HG02642 (cell line): ENCODE results near the gene HOMER3.
"Not testable (repeated sequence)": the region's sequence is repeated elsewhere in the genome, so short reads cannot be mapped to it uniquely, and the experiment has no call there.

Experiments
- ATAC-seq: cut with Tn5 transposase; IDR thresholded peaks from one replicate; pipeline ENCODE4 v1.9.1; 2021; ENCODE audit warnings: mild to moderate bottlenecking; ENCODE audit not compliant: unreplicated experiment, poor library complexity

Gene HOMER3

DNA sequence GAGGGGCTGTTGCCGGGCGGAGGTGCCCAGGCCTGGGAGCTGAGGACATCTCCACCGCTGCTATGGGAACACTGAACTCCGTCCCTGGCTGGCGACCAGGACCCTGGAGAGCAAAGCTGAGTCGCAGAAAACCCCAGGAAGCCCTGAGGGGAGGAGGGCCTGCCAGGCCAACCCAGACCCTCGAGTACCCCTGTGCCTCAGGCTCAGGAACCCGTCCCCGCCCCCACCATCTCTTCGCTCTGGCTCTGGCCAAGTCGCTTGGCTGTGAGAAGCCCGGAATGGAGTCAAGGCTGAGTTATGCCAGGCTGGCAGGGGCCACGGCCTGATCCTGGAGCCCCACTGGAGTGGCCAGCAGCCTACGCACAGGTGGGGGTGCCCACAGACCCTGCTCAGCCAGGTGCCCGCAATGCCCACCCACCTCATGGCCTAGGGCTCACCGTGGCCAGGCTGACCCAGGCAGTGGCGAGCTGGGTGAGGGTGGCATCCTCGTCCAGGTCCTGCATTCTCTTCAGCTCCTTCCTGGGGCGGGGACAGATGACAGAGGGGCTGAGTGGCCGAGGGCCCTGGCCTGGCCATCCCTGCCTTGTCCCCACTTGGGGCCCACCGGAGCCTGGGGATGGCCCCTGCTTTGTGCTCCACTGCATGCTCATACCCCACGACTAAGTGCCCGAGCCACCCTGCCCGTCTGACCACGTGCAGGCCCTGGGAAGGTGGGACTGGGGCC lies 36.5 kb downstream of the HOMER3 start:
- ATAC-seq, result no peak

DNA sequence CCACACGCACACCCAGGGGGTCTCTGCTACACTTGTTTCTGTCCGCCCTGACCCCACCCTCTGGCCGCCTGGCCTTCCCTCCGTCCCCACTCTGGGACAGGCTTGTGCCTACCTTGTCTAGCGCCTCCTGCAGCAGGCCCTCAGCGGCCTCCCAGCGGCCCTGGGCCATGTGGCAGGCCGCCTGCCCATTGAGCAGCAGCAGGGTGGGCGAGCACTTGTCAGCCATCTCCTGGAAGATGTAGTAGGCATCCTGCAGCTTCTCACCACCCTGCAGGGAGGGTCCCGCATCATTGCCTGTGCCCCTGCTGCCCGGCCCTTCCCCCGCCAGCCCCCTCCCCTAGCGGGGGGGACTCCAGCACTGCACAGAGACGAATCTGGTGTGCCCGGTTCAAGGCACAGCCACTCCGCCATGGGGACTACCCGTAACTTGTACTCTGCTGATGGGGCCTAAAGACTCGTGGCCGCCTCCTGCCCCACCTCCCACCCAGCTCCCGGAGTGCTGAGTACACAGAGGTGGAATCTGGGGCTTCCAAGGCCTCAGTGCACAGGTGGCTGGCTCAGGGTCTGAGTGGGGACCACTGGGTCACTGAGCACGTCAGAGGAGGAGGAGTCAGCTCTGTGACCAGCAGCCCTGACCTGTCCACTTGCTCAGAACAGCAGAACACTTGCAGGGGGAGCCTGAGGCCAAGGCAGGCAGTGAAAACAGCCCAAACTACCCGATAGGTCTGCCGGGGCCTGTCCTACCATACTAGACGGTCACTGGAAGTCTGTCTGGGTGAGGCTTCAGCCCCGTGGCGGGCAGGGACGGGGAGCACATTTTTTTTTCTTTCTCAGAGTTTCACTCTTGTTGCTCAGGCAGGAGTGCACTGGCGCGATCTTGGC lies 37.6 kb downstream of the HOMER3 start:
- ATAC-seq, result no peak

DNA sequence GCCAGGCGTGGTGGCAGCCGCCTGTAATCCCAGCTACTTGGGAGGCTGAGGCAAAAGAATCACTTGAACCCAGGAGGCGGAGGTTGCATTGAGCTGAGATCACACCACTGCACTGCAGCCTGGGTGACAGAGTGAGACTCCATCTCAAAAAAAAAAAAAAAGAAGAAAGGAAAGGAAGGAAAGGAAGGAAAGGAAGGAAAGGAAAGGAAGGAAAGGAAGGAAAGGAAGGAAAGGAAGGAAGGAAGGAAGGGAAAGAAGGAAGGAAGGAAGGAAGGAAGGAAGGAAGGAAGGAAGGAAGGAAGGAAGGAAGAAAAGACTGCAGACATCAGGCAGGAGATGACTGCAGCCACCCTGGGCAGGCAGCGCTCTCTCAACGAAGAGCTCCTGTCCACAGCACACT lies 38.5 kb downstream of the HOMER3 start:
- ATAC-seq, result not testable (repeated sequence)

DNA sequence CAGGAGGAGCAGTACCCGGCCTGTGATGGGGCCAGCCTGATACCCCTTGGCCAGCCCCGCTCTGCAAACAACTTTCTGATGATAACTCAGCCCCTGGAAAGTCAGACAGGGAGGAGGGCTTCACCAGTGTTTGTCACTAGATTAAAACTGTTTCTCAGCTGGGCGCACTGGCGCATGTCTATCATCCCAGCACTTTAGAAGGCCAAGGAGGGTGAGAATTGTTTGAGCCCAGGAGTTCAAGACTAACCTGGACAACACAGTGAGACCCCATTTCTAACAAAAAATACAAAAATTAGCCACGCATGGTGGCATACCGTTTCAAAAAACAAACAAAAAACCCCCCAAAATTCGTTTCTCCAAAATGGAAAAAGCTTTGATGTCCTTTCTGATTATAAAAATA lies 39.5 kb downstream of the HOMER3 start:
- ATAC-seq, result no peak

DNA sequence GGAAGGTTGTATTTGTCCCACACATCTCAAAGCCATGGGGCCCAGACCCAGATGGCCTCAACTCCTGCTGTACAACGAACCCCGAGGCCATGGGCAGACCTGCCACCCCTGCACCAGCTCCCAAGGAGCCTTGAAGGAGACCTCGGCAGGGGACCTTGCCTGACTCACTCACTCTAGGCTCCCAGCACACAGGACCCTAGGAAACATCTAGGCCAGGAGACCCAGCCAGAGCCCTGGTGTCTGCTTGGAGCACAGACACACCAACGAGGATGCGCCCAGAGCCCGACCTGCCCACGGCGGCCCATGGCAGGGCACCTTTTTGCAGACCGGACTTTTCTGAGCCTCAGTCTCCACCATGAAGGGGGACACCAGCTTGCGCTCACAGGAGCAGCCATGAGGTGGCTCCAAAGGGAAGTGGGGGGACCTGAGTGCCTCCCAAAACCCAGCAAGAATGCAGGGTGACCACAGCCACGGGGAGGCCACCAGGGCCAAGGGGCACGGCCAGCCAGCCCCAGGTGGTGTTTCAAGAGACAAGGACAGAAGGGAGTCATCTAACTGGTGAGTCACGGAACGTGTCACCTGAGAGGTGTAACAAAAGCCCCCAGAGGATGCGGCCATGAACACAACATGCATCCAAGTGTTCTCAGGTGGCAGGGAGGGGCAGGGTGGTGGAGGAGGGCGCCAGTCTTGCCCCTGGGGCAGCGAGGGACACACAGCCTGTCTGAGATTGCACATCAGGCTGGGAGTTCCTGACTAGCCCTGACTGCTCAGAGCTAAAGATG lies 40.1 kb downstream of the HOMER3 start:
- no peak for ATAC-seq

DNA sequence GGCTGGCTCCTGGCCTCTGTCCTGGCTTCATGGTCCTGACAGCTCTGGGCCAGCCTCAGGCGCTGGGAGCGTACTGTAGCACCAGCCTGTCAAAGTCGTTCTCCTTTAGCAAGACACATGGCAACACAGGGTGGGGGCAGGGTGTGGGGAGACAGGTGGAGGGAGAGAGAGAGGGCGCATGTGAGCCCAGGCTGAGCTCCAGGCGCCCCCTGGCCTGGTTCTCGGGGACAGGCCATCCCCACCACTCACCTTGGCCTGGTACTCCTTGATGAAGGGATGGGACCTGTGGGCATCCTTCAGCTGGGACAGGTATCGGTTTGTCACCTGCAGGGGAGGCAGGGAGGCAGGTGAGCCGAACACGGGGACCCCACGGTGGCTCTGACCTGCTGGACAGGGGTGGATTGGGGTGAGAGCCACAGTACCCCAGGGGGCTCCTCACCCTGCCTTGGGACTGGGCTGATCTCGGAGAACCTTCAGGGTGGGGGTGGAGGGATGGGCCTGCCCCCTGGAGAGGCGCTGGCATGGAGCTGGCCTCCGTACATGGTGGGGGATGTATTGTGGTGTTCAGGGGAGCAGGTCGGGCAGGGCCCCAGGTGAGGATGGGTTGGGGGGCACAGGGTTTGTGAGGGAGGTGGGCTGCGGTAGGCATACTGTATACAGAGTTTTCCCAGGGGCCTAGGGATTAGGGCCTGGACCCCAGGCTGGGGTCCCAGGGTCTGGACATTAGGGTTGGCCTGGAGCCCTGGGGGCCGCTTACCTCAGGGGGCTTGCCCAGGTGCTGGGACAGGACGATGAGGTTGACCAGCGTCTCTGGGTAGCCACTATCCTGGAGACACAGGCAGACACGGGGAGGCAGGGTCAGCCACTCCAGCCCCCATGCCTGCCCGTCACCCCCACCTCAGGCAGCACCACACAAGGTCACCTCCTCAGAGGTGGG lies 41.1 kb downstream of the HOMER3 start:
- ATAC-seq, result no peak

DNA sequence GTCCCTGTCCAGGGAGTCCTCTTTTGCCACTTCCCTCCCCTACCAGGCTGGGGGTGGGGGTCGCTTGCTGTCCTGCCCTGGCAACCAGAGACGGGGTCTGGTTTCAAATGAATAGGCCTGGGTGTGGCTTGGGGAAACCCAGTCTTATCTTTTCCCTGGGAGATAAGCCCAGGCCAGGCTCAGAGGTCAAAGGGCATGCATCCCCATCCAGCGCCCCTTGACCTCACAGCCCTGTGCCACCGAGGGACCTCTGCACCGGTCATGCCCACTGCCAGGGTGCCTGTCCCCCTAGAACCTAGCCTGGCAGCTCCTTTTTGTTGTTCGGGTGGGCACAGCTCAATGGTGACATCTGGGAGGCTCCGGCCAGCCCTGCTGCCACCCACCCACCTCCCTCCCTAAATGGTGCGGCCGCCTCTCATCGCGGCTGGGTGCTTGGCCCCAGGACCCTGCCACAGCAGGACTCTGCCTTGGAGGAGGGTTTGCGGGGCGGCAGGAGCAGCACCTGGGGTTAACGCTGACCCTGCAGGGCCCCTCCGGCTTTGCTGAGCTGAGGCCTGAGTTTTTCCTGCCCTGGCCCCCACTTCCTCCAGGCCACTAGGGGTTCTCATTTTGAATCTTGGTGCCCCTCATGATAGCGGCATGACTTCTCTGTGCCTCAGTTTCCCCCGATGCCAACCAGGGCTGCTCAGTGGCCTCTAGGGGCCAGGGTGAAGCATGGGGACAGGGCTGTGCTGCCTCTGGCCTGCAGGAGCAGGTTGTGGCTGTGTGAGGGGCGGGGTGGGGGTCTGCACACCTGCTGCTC lies 42.2 kb downstream of the HOMER3 start:
- no peak for ATAC-seq

DNA sequence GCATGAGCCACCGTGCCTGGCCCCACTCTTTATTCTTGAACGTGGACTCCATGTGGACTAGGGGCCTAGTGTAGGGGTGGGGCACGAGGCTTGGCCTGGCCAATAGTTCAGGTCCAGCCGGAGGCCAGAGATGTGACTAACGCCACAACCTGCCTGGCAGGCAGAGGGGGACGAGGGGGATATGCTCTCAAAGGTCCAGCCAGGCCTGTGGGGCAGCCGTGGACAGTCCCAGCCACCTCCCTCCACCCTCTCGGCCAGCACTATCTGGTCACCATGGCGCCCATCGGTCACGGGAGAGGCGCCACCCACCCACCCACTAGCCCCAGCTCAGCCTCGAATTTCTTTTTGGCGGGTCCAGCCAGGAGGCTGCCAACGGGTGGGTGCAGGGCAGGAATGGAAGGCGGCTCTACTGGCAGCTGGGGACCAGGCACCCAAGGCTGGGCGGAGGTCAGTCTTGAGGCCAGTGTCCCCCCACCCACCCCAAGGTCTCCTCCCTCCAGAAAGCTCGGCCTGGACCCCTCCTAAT lies 42.9 kb downstream of the HOMER3 start:
- no peak for ATAC-seq

DNA sequence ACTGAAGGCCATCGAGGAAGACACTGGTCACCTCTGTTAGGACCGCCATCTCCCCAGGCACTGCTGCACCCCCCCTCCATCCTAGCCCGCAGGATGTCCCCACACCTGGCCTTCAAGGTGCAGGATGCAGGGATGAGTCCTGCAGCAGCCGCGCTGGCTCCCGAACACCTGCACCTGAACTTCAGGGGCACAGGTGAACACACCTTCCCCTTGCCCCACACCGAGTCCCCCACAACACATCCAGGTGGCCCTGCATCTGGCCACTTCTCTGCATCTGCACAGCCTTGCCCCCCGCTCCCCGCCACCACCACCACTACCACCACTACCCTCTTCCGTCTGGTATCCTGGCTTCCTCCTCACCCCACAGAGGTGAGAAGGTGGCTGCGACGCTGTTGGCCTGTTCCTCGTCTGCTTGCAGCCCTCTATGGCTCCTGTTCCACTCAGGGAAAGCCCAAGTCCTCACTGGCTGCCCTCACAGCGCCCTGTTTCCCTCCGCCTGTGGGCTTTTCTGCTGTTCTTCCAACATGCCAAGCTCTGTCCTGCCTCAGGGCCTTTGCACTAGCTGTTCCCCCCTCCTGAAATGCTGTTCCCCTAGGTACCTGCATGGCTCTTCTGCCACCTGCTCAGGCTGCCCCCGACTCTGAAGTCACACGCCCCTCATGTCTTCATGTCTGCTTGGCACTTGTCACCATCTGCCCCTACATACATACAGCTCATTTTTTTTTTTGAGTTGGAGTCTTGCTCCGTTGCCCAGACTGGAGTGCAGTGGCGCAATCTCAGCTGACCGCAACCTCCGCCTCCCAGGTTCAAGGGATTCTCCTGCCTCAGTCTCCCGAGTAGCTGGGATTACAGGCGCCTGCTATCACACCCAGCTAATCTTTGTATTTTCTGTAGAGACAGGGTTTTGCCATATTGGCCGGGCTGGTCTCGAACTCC lies 43.7 kb downstream of the HOMER3 start:
- ATAC-seq, result no peak

DNA sequence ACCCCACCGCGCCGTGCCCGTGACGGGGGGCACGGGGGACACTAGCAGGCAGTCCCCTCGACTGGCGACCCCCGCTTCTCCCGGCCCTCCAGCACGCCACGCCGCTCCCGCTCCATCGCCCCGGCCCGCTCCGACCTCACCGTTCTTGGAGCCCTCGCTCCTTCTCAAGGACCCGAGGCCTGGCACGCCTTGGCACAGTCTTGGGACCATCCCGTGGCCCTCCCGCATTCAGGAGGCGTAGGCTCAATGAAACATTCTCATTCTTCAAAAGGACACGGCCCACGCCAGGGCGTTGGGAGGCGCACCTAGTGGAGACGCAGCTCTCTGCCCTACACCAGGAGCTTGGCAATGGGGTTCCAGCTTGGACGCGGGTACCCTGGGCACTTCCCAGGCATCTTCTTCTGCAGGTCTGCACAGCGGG lies 44.6 kb downstream of the HOMER3 start:
- ATAC-seq, result no peak

DNA sequence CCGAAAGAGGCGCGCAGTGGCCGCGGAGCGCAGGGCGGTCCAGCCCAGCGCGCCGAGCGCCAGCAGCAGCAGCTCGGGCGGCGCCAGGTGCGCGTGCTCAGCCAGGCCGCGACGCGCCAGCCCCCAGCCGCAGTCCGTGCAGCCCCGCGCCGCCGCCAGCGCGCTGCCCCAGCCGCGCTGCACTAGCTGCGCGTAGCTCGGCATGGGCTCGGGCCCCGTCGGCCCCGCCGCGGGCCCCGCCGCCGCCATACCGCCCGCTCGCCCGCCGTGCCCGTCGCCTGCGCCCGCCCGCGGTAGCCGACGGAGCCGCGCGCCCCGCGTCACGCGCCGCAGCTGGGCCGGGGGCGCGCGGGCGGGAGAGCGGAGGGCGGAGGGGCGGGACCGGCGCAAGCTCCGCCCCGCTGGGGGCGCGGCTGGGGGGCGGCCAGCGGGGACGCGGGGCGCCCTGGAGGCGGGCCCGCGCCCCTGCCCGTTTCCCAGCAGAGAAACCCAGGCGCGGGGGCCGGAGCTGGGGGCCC lies 45.1 kb downstream of the HOMER3 start, which contains the start of gene CERS1:
CERS1 (minus strand) TSS at position 335 of the 518 bp plus-strand sequence; CDS start at position 249, 86 bp downstream.
- ATAC-seq, result no peak

DNA sequence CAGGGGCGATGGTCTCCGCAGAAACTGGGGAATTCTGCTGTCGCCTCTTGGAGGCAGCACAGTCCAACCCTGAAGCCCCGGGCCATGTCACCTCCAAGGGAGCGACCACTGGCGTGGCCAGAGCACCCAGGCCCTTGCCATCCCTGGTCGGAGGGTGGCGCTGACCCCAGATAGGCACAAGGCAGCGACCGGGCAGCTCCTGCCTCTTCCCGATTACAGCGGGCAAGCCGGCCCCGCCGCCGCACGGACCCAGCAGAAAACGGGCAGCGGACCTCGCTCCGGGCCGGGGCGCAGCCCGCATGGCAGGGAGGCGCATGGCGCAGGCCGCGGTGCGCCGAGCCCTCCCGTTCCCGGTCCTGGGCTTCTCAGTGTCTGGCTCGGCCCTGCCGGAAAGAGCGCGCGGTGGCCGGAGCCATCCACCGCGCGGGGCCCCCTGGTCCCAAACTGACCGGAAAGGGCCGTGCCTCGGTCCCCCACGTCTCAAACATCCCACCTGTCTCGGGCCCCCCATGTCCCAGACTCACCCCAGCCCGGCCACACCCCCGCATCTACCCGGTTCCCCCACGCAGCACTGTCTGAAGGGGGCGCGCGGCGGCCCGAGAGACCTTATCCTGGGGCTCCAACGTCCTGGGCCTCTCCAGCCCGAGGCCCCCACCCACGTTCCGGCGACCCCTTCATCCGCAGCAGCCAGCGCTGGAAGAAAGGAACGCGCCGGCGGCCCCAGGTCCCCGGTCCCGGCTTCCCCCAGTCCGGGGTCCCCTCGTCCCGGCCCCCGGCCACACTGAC lies 45.8 kb downstream of the HOMER3 start:
- ATAC-seq, result no peak

DNA sequence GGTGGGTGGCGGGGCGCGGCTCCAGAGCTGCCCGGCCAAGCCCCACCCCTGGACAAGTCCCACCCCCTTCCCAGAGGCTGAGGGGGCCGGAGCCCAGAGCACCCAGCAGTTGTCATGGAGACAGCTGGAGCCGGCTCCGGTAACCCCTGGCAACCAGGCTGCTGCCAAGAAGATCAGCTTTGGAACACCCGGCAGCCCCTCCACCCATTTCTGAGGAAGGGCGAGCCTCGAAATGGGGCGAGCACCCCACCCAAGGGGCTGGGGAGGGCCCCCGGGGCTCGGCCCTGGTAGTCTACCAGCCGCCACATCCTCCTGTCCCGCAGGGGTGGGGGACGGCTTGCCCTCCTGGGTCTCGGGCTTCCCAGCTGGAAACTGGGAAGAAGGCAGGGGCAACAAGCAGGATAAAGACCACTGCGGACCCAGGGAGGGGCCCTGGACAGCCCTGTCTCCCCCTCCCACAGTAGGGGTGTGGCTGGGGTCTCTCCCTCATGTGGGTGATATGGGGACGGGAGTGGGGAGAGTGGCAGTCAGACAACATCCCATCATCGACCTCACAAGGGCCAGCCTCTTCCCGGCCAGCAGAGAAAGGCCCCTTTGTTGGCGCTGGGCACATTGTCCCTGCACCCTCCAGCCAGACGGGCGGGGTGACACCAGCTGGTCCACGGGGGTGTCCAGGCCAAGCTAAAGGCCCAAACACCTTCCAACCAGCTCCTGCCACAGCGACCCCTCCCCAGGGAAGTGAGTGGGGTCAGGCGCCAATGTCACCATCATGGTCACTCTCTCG lies 46.6 kb downstream of the HOMER3 start:
- ATAC-seq, result no peak

DNA sequence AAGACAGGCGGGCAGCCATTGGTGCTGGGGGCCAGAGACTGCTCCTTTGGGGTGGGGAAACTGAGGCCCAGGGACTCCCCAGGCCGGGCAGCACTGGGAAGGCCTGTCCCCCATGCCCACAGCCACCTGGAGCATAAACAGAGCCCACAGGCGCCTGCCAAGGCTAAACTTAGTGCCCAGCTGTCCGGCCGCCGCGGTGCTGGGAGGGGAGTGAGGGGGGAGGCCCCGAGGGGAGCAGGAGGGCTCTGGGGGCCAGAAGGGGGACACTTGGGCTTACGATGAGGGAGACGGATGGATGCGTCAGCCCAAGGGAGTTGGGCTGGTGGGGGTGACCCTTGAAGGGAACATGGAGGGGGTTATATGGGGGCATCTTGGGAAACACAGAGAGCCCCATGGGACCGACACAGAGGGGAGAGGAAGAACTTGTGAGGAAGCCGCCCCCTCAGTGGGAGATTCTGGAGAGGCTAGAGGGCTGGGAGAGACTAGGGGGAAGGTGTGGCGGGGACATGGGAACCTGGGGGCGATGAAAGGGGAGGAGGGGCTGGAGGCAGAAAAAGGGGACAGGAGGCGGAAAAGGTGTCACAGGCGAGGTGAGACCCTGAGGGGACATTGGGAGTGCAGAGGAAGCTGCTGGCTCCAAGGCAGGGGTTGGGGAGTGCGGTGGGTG lies 47.3 kb downstream of the HOMER3 start:
- no peak for ATAC-seq
